Activated naive CD8-positive, alpha-beta T cell treated with anti-CD3 and anti-CD28 coated beads, Interleukin-2, amount 50 U/mL, for 24 hours (primary cell): Measurements from ENCODE around the gene COL1A1.

Source experiments
- ATAC-seq: fragments of 150-1000 bp; cut with Tn5 transposase; one replicate; pipeline ENCODE4 v1.10.0; 2021
- DNase-seq: peaks from one replicate; pipeline ENCODE4 v3.0.0; 2021
- H3K27ac Mint-ChIP-seq: one replicate; pipeline ENCODE4 v1.8.0; 2021; ENCODE audit warnings: mild to moderate bottlenecking, mixed read lengths
- H3K27me3 Mint-ChIP-seq: one replicate; pipeline ENCODE4 v1.8.0; 2021; ENCODE audit warnings: mixed read lengths
- H3K36me3 Mint-ChIP-seq: one replicate; pipeline ENCODE4 v1.8.0; 2021; ENCODE audit warnings: low read depth, mixed read lengths
- H3K4me1 Mint-ChIP-seq: one replicate; pipeline ENCODE4 v1.8.0; 2021; ENCODE audit warnings: mixed read lengths
- H3K4me3 Mint-ChIP-seq: one replicate; pipeline ENCODE4 v1.8.0; 2021; ENCODE audit warnings: mild to moderate bottlenecking, moderate library complexity, mixed read lengths
- H3K9me3 Mint-ChIP-seq: one replicate; pipeline ENCODE4 v1.8.0; 2021; ENCODE audit warnings: mixed read lengths

The COL1A1 gene

DNA sequence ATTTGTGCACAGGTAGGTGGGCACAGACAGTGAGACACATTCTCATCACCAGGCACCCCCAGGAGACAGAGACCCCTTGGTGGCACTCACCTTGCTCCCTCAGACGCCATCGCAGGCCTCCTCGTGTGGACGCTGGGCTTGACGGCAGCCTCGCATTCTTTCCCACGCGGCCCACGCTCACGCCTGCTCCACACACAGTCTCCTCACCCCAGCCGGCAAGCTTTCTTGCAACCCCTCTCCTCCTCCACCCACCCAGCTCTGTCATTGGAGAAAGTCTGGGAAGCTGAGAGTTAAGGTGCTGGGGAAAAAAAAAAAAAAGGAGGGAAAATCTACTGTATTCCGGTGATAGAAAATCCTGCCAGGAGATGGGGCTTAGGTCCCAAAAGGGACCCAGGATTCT lies 20.8 kb downstream of the COL1A1 start:
- H3K4me1 Mint-ChIP-seq: peaks cover 22% of the 10 kb centered on the region
- H3K4me3 Mint-ChIP-seq: no peak overlapping the region
- H3K36me3 Mint-ChIP-seq: no peaks in the 10 kb centered on the region
- H3K27ac Mint-ChIP-seq: no peak overlapping the region
- H3K27me3 Mint-ChIP-seq: peaks cover 2% of the 10 kb centered on the region
- no peak for ATAC-seq
- no peaks in the 10 kb centered on the region for H3K9me3 Mint-ChIP-seq
- DNase-seq: no peak

DNA sequence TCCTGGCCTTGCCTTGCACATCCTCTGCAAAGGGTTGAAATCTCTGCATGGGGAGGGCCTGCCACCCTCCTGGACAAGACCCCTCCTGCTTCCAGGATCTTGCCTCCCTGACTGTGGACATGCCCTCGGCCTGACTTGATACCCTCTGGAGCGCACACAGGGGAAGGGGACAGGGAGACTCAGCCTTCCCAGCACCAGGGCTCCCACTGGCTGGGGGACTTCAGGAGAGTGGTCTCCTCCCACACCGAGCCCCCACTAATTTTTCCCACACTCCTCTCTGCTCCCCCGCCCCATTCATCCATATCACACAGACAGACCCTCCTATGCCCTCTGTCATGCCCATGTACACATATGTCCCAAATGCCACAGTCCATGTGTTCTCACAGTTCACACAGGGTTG lies 21.3 kb downstream of the COL1A1 start:
- Mint-ChIP-seq H3K4me1 (peaks cover 22% of the 10 kb centered on the region), H3K27me3 (peaks cover 2% of the 10 kb centered on the region), H3K4me3 (no peak overlapping the region), H3K27ac (no peak overlapping the region), H3K9me3 (no peaks in the 10 kb centered on the region), H3K36me3 (no peaks in the 10 kb centered on the region)
- DNase-seq (no peak), ATAC-seq (no peak)

DNA sequence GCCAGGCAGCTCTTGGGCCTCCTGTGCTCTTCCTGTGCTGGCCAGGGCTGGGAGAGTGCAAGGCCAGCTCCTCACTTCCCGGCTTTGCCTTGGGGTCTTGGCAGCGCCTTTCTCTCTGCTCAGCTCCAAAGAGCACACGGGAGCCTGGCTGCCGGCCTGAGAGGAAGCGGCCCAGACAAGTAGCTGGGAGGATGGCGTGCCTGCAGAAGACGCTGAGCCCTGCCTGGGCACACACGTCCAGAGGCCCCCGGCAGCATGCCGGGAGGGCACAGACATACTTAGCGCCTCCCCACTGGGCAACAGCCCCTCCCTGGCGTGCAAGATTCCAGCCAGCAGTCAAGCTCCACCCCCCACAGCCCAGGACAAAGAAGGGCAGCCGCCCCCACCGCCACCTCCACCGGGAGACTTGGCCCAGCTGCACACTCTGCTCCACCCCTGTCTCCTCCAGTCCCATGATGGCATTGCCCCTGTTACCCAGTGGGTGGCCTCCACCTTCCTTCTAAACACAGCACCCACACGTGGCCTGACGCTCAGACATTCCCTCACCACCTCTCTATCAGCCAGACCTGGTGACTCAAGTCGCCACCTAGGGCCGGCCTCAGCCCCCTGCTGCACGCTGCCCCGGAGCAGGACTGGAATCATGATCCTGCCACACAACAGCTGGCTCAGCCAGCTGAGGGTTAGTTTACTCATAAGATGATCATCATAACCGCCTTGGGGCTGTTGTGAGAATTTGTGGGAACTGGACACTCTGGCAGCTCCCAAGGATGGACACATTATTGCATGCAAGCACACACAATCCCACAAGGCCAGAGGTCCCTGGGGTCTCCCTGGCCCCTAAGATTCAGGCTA lies 23.2 kb downstream of the COL1A1 start:
- Mint-ChIP-seq H3K27me3 (peaks cover 2% of the 10 kb centered on the region), H3K36me3 (no peaks in the 10 kb centered on the region), H3K4me1 (peaks cover 9% of the 10 kb centered on the region), H3K27ac (peak overlapping the region; percentile 63), H3K4me3 (no peak overlapping the region), H3K9me3 (no peaks in the 10 kb centered on the region)
- DNase-seq: peak; percentile 61
- ATAC-seq: peak; percentile 86

DNA sequence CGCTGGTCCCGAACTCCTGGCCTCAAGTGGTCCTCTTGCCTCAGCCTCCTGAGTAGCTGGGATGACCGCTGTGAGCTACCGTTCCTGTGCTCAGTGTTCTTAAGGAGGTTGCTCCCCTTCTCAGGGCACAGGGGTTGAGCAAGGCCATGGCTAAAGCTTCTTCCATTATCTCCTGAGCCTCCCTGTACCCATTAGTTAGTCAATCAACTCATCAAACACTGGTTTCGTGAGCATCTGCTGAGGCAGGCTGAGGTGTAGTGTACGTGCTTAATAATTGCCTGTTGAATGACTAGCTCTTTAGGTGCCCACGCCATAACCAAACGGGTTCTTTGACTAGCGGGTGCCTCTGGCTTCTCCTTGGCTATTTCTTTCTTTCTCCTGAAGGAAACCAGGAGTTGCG lies 24.0 kb downstream of the COL1A1 start:
- Mint-ChIP-seq H3K4me1 (peaks cover 6% of the 10 kb centered on the region), H3K9me3 (no peaks in the 10 kb centered on the region), H3K4me3 (no peak overlapping the region), H3K27me3 (peaks cover 2% of the 10 kb centered on the region), H3K27ac (no peak overlapping the region), H3K36me3 (no peaks in the 10 kb centered on the region)
- DNase-seq (no peak), ATAC-seq (no peak)

DNA sequence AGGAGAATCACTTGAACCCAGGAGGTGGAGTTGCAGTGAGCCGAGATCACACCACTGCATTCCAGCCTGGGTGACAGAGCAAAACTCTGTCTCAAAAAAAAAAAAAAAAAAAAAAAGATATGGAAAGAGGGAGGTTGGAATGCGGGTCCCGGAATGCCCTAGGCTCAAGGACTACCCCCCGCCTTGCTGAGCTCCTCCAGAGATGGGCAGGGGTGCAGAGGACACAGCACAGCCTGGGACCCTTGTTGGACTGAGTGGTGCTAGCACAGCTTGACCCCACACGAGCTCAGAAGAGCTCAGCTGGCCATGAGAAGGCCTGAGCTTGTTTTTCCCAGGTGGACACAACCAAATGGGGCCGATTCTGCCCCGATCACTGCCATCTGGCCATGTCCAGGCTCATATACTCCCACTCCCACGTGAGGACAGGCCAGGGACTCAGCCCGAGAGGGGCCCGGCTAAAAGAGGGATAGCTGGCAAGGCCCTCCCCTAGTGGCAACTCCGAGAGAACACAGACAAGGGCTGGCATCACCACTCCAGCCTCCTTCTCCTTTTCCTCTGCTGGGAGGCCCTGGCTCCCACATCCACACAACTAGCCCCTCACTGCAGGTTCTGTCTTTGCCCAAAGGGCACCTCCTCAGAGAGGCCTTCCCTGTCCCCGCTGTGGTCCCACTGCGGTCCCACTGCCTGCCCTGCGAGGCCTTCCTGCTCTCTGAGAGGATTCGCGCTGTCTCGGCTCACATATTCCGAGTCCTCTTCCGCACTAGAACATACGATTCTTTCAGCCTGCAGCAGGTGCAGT lies 24.7 kb downstream of the COL1A1 start:
- Mint-ChIP-seq H3K4me3 (no peak overlapping the region), H3K27ac (no peak overlapping the region)
- no peak for DNase-seq

DNA sequence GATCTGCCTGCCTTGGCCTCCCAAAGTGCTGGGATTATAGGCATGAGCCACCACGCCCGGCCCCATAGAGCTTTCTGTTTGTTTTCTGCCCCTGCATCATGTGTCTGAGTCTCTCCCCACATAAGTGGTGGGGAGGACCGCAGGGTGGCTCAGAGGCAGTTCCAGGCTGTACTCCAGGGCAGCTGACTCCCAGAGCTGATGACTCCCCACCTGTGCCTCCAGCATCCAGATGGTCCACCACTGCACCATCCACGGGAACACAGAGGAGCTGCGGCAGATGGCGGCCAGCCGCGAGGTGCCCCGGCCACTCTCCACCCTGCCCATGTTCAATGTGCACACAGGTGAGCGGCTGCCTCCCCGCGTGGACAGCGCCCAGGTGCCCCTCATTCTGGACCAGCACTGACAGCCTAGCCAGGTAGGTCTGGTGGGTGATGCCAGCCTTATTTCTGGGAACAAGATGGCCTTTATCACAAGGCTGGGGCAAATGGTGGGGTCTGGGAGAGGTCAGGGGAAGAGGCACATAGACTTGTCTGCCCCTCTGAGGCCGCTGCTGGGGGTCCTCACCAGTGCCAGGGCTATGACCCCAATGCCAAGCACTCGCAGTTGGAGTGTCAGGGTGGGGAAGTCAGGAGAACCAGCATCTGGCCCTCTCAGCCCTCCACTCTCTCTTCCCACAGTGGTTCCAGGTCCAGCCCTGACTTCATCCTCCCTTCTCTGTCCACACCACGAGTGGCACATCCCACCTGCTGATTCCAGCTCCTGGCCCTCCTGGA lies 26.2 kb downstream of the COL1A1 start:
- H3K4me3 Mint-ChIP-seq: no peak overlapping the region
- H3K4me1 Mint-ChIP-seq: peaks cover 6% of the 10 kb centered on the region
- no peaks in the 10 kb centered on the region for H3K9me3 Mint-ChIP-seq
- H3K36me3 Mint-ChIP-seq: no peaks in the 10 kb centered on the region
- no peak overlapping the region for H3K27ac Mint-ChIP-seq
- peaks cover 2% of the 10 kb centered on the region for H3K27me3 Mint-ChIP-seq
- no peak for ATAC-seq
- no peak for DNase-seq

More for the DNA sequence above, 24.7 kb downstream of the COL1A1 start:
- ATAC-seq: no peak
- H3K9me3 Mint-ChIP-seq: no peaks in the 10 kb centered on the region
- peaks cover 6% of the 10 kb centered on the region for H3K4me1 Mint-ChIP-seq
- no peaks in the 10 kb centered on the region for H3K36me3 Mint-ChIP-seq
- peaks cover 2% of the 10 kb centered on the region for H3K27me3 Mint-ChIP-seq

DNA sequence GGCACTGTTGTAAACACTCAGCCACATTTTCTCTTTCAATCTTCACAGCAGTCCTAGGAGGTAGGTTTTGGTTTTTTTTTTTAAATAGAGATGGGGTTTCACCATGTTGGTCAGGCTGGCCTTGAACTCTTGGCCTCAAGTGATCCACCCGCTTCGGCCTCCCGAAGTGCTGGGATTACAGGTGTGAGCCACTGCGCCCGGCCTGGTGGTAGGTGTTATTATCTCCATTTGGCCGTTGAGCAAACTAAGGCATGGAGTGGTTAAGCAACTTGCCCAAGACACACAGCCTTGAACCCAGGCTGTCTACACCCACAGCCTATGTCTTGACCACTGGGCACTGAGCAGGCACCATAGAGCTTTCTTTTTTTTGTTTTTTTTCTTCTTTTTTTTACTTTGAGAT lies 27.0 kb downstream of the COL1A1 start:
- H3K27me3 Mint-ChIP-seq: peaks cover 2% of the 10 kb centered on the region
- peaks cover 6% of the 10 kb centered on the region for H3K4me1 Mint-ChIP-seq
- no peaks in the 10 kb centered on the region for H3K36me3 Mint-ChIP-seq
- no peaks in the 10 kb centered on the region for H3K9me3 Mint-ChIP-seq
- H3K4me3 Mint-ChIP-seq: no peak overlapping the region
- no peak for ATAC-seq
- DNase-seq: no peak
- no peak overlapping the region for H3K27ac Mint-ChIP-seq

DNA sequence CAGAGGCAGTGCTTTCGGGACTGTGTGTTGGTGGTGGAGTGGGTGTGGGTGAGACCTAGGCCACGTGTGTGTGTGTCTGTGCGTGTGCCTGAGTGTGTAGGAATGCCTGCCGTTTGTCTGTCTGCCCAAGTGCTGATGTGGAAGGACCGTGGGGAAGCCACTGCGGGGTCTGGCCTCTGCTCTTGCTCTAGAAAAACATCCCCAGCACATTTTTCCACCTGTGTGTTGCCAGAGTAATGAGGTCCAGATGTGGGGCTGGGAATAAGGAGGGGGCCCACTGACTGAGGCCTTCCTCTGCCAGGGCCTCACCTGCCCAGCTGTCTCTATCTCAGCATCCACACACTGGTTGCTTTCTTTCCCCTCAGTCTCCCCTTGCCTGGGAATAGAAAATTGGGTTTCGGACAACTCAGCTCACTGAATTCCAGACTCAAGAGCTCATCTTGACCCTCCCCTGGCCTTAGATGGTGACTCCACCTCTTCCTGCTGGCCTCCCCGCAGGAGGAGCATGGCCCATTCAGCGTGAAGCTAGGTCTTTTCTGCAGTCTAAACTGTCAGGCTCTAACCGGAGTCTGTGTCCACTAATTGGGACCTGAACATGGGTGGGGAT lies 28.0 kb downstream of the COL1A1 start:
- Mint-ChIP-seq H3K9me3 (no peaks in the 10 kb centered on the region), H3K27ac (no peak overlapping the region), H3K4me1 (peaks cover 14% of the 10 kb centered on the region), H3K36me3 (no peaks in the 10 kb centered on the region), H3K4me3 (no peak overlapping the region), H3K27me3 (peaks cover 2% of the 10 kb centered on the region)
- no peak for DNase-seq
- no peak for ATAC-seq

DNA sequence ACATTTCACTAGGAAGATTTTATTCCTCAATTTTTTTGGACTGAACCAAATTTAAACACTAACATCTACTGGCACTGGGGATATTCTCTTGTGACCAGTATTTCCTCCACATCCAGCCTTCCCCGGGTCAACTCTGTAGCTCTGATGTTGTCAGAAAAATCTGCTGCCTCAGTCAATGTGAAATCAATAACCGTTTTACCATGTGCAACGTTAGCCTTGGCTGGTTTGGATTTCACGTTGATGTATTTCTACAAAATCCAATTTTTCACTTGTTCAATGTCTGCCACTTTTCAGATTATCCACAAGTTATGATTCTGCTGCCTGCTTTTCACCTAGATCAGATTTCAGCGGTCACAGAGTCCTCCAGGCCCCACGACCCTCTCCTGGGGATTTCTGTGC lies 28.5 kb downstream of the COL1A1 start:
- Mint-ChIP-seq H3K27me3 (no peaks in the 10 kb centered on the region), H3K36me3 (no peaks in the 10 kb centered on the region), H3K9me3 (no peaks in the 10 kb centered on the region), H3K4me1 (peaks cover 12% of the 10 kb centered on the region), H3K4me3 (no peak overlapping the region), H3K27ac (no peak overlapping the region)
- DNase-seq (no peak), ATAC-seq (no peak)

DNA sequence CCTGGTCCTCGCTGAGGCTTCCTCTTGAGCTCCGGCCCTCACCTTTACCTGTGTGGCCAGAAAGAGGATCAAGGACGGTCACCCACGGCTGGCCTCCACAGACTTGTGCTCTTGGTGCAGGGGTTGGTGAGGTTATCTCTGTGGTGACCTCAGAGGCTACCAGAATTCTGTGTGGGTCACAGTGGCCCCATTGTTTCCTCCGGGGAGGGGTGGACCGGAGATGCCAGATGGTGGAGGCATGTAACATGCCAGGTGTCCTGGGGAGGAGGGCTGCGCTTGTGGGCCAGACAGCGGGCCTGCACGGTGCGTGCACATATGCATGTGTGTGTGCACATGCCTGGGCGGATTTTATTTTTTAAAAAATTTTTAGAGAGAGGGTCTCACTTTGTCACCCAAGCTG lies 29.3 kb downstream of the COL1A1 start:
- H3K27ac Mint-ChIP-seq: no peak overlapping the region
- no peak overlapping the region for H3K4me3 Mint-ChIP-seq
- H3K27me3 Mint-ChIP-seq: no peaks in the 10 kb centered on the region
- H3K4me1 Mint-ChIP-seq: peaks cover 13% of the 10 kb centered on the region
- no peak for DNase-seq
- ATAC-seq: no peak
- H3K36me3 Mint-ChIP-seq: no peaks in the 10 kb centered on the region
- H3K9me3 Mint-ChIP-seq: no peaks in the 10 kb centered on the region

DNA sequence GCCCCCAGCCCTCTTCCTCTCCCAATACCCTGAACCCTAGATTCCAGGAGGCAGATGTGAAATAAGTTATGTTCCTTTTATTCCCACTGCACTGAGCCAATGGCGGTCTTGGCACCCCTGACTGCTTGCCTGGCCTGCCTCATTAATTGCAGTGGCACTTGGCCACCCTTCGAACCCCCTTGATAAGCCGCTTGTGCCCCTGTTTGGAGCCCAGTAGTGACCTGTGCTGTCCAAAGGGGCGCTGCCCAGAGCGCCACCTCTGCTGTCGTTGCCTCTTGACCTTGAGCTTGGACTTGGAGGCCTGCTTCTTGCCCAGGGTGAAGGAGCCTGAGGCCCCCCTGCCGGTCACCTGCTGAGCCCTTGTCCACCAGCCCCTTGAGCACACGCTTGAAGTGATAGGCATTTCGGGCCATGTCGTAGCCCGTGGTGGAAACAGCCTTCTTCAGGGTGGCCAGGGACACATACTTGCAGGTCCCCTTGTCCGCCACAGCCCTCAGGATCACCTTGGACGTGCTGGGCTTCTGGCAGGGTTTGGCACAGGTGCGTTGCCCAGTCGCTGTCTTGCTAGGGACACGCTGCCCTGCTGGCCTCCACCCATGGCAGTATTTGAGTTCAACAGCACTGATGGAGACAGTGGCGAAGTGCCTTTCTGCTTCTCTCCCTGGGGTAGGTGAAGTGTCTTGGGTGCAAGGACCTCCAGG lies 29.9 kb downstream of the COL1A1 start:
- Mint-ChIP-seq H3K36me3 (no peaks in the 10 kb centered on the region), H3K27ac (peak overlapping the region; percentile 7)

DNA sequence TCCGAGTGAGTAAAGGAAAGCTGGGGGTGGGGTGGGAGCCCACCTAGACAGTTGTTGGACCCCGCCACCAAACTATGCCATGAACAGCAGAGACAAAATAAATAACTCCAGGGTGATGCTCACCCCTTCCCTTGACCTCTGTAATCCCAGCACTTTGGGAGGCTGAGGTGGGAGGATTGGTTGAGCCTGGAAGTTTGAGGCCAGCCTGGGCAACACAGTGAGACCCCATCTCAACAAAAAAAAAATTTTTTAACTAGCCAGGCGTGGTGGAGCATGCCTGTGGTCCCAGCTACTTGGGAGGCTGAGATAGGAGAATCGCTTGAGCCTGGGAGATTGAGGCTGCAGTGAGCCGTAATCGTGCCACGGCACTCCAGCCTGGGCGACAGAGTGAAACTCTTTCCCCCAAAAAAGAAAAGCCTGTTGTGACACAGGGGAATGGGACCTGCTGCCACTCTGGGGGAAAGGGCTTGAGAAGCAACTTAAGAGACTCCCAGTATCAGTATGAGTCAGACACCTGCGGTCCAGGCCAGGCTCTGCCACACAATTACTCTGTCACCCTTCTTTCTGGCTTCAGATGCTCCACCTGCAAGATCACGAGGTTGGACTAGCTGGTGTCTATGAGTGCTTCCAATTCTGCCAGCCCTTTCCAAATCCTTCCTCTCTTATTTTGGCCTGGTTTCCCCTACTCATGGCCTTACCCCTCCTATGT lies 30.6 kb downstream of the COL1A1 start:
- ATAC-seq: peak; percentile 27
- peaks cover 13% of the 10 kb centered on the region for H3K4me1 Mint-ChIP-seq
- peak overlapping the region; percentile 7 for H3K27ac Mint-ChIP-seq
- no peaks in the 10 kb centered on the region for H3K36me3 Mint-ChIP-seq
- DNase-seq: no peak
- H3K9me3 Mint-ChIP-seq: no peaks in the 10 kb centered on the region
- H3K27me3 Mint-ChIP-seq: no peaks in the 10 kb centered on the region
- no peak overlapping the region for H3K4me3 Mint-ChIP-seq

More for the DNA sequence above, 29.9 kb downstream of the COL1A1 start:
- H3K9me3 Mint-ChIP-seq: no peaks in the 10 kb centered on the region
- peaks cover 13% of the 10 kb centered on the region for H3K4me1 Mint-ChIP-seq
- no peak for DNase-seq
- ATAC-seq: no peak
- H3K27me3 Mint-ChIP-seq: no peaks in the 10 kb centered on the region
- no peak overlapping the region for H3K4me3 Mint-ChIP-seq

DNA sequence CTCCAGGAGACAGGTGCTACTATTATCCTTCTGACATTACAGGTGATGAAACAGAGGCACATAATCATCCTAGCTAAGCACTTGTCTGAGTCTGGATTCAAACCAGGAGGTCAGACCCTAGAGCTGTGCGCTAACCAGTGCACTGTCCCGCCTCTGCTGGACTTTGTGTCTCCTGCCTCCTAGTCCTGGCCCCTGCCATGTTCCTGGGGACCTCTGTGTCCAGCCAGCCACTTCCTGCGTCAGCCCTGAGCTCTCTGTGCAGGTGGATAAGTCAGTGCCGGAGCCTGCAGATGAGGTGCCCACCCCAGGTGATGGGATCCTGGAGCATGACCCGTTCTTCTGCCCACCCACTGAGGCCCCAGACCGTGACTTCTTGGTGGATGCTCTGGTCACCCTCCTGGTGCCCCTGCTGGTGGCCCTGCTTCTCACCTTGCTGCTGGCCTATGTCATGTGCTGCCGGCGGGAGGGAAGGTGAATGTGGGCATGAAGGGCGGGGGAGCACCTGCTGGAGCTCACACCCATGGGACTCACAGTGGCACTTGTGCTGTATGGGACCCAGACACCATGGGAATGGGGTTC lies 31.5 kb downstream of the COL1A1 start:
- no peak overlapping the region for H3K4me3 Mint-ChIP-seq
- ATAC-seq (no peak), DNase-seq (no peak)
- H3K36me3 Mint-ChIP-seq: no peaks in the 10 kb centered on the region
- H3K9me3 Mint-ChIP-seq: no peaks in the 10 kb centered on the region
- H3K4me1 Mint-ChIP-seq: peaks cover 13% of the 10 kb centered on the region
- no peak overlapping the region for H3K27ac Mint-ChIP-seq
- H3K27me3 Mint-ChIP-seq: no peaks in the 10 kb centered on the region
